KMS-11 (cell line): ENCODE results near the gene OSBP2.

Experiments used
- H2AFZ ChIP-seq: fragments of 200-600 bp; sonication (generic); 2 replicates; pipeline ENCODE4 v1.6.1; 2016; ENCODE audit warnings: antibody characterized with exemption, mixed run types, low read depth
- H3K27ac ChIP-seq: fragments of 200-600 bp; sonication (generic); 2 replicates; pipeline ENCODE4 v1.6.1; 2016; ENCODE audit warnings: mild to moderate bottlenecking, mixed run types
- H3K27me3 ChIP-seq: fragments of 200-600 bp; sonication (generic); 2 replicates; pipeline ENCODE4 v1.6.1; 2017; ENCODE audit warnings: mild to moderate bottlenecking, low read depth, mixed run types, moderate library complexity; ENCODE audit not compliant: insufficient read depth
- H3K36me3 ChIP-seq: fragments of 200-600 bp; sonication (generic); 2 replicates; pipeline ENCODE4 v1.6.1; 2017; ENCODE audit warnings: mild to moderate bottlenecking, mixed run types; ENCODE audit not compliant: insufficient read depth
- H3K4me1 ChIP-seq: fragments of 200-600 bp; sonication (generic); 2 replicates; pipeline ENCODE4 v1.6.1; 2016; ENCODE audit warnings: mild to moderate bottlenecking, low read depth, mixed run types; ENCODE audit not compliant: poor library complexity, severe bottlenecking
- H3K4me2 ChIP-seq: fragments of 200-600 bp; sonication (generic); 2 replicates; pipeline ENCODE4 v1.7.0; 2016; ENCODE audit warnings: mild to moderate bottlenecking, mixed run types
- H3K4me3 ChIP-seq: fragments of 200-600 bp; sonication (generic); IDR thresholded peaks from 2 replicates; pipeline ENCODE4 v1.6.1; 2017; ENCODE audit warnings: low read depth, low read length, mixed read lengths; ENCODE audit not compliant: insufficient read depth
- H3K79me2 ChIP-seq: fragments of 200-600 bp; sonication (generic); 2 replicates; pipeline ENCODE4 v1.6.1; 2016; ENCODE audit warnings: low read depth, mixed run types; ENCODE audit not compliant: insufficient read depth
- H3K9ac ChIP-seq: fragments of 200-600 bp; sonication (generic); 2 replicates; pipeline ENCODE4 v1.6.1; 2016; ENCODE audit warnings: mild to moderate bottlenecking, mixed run types
- H4K20me1 ChIP-seq: fragments of 200-600 bp; sonication (generic); 2 replicates; pipeline ENCODE4 v1.6.1; 2016; ENCODE audit warnings: mild to moderate bottlenecking, mixed run types; ENCODE audit not compliant: insufficient read depth
- CTCF ChIP-seq: fragments of 200-600 bp; sonication (generic); conservative IDR thresholded peaks from 2 replicates; pipeline ENCODE4 v1.6.1; 2017; ENCODE audit warnings: low read depth, mild to moderate bottlenecking, antibody characterized with exemption, low read length, moderate library complexity, mixed read lengths

OSBP2 gene

GRCh38 chr22:30892731-30893221 is 198.1 kb downstream of the OSBP2 start:
- H3K36me3 ChIP-seq, result no peaks in the 10 kb centered on the region

GRCh38 chr22:30893434-30894370 is 199.0 kb downstream of the OSBP2 start:
- no peaks in the 10 kb centered on the region for H4K20me1 ChIP-seq
- no peaks in the 10 kb centered on the region for H3K4me1 ChIP-seq
- no peak overlapping the region for H2AFZ ChIP-seq
- H3K36me3 ChIP-seq, result no peaks in the 10 kb centered on the region
- no peaks in the 10 kb centered on the region for H3K79me2 ChIP-seq
- H3K4me3 ChIP-seq, result no peak overlapping the region
- no peaks in the 10 kb centered on the region for H3K27me3 ChIP-seq
- no peak for TF ChIP-seq CTCF
- no peak overlapping the region for H3K27ac ChIP-seq
- H3K9ac ChIP-seq, result no peak overlapping the region
- no peak overlapping the region for H3K4me2 ChIP-seq

More at GRCh38 chr22:30892731-30893221, 198.1 kb downstream of the OSBP2 start:
- Histone ChIP-seq H3K4me3 (no peak overlapping the region), H2AFZ (no peak overlapping the region), H4K20me1 (no peaks in the 10 kb centered on the region), H3K27ac (no peak overlapping the region), H3K27me3 (no peaks in the 10 kb centered on the region), H3K9ac (no peak overlapping the region), H3K4me2 (no peak overlapping the region), H3K79me2 (no peaks in the 10 kb centered on the region), H3K4me1 (no peaks in the 10 kb centered on the region)
- TF ChIP-seq CTCF, result no peak

- Histone ChIP-seq H3K79me2 (no peaks in the 10 kb centered on the region), H2AFZ (no peak overlapping the region), H3K4me3 (no peak overlapping the region), H3K4me2 (no peak overlapping the region), H3K9ac (no peak overlapping the region), H3K27me3 (no peaks in the 10 kb centered on the region), H3K27ac (no peak overlapping the region), H4K20me1 (no peaks in the 10 kb centered on the region), H3K4me1 (no peaks in the 10 kb centered on the region), H3K36me3 (no peaks in the 10 kb centered on the region)
- TF ChIP-seq CTCF, result no peak
Observed at GRCh38 chr22:30894371-30894740, 199.7 kb downstream of the OSBP2 start.

GRCh38 chr22:30902496-30903357 is 208.1 kb downstream of the OSBP2 start:
- Histone ChIP-seq H2AFZ (no peak overlapping the region), H3K27me3 (no peaks in the 10 kb centered on the region), H3K79me2 (no peaks in the 10 kb centered on the region), H3K9ac (no peak overlapping the region), H3K4me2 (no peak overlapping the region), H3K36me3 (no peaks in the 10 kb centered on the region), H4K20me1 (no peaks in the 10 kb centered on the region), H3K4me1 (no peaks in the 10 kb centered on the region), H3K4me3 (no peak overlapping the region), H3K27ac (no peak overlapping the region)
- no peak for TF ChIP-seq CTCF
